ENCODE results near the gene NTN1. TPM values are rescaled to one million over a fixed set of nuclear protein-coding genes. Genes with fewer than 3 reads are reported as not detected.

Gene NTN1
- total RNA-seq, 1 experiment from 2014 or later: 14.5 TPM

- no peaks in the 10 kb centered on the region for H3K36me3 ChIP-seq (ENCODE audit: control insufficient read depth, insufficient read depth, low read length)
- BruUV-seq (replicated peaks): no TSS peak
- no peak for DNase-seq (ENCODE audit: low read depth, low spot score)
- CTCF ChIA-PET: no interaction called here
- H3K27me3 ChIP-seq (ENCODE audit: control insufficient read depth, insufficient read depth, low read length): no peaks in the 10 kb centered on the region
- POLR2A ChIA-PET: no interaction called here
- H3K4me3 ChIP-seq (ENCODE audit: low read depth in 2 of 2, low read length in 2 of 2): no peak overlapping the region
- no peak overlapping the region for H3K27ac ChIP-seq (ENCODE audit: low read length)
- intact Hi-C loops (cut with micrococcal nuclease; ENCODE audit: unreplicated experiment) (no loop called here), in situ Hi-C loops (cut with HindIII; ENCODE audit: low pct_unique_long_range_greater_than_20kb, low sequenced_read_pairs) (no loop called here)
- no peak for TF ChIP-seq POLR2AphosphoS5 (IDR thresholded peaks at IDR 0.05; ENCODE audit: low read depth, low read length)
- TF ChIP-seq CTCF (IDR thresholded peaks at IDR 0.05): no peak
- no peak for TF ChIP-seq REST (IDR thresholded peaks at IDR 0.05; ENCODE audit: insufficient read depth in 1 of 2, low read depth in 2 of 2, low read length in 1 of 2)
- no peak for TF ChIP-seq TCF7L2 (IDR thresholded peaks at IDR 0.05; ENCODE audit: low read depth, low read length)
- no peak for TF ChIP-seq SIN3A (IDR thresholded peaks at IDR 0.05; ENCODE audit: borderline replicate concordance, insufficient read depth, low read depth, low read length)
- no peaks in the 10 kb centered on the region for H3K9me3 ChIP-seq (ENCODE audit: control insufficient read depth, insufficient read depth, low read depth, low read length)
- peaks cover 10% of the 10 kb centered on the region for H3K4me1 ChIP-seq (ENCODE audit: control insufficient read depth, insufficient read depth, low read length)
- ATAC-seq: no peak
These were observed 223.0 kb downstream of the NTN1 start for GRCh38 chr17:9244066-9245052.

GRCh38 chr17:9247401-9247938 lies 226.2 kb downstream of the NTN1 start:
- H3K27ac ChIP-seq (ENCODE audit: low read length): no peak overlapping the region
- no peak for DNase-seq (ENCODE audit: low read depth, low spot score)
- H3K36me3 ChIP-seq (ENCODE audit: control insufficient read depth, insufficient read depth, low read length): no peaks in the 10 kb centered on the region
- intact Hi-C loops (cut with micrococcal nuclease; ENCODE audit: unreplicated experiment) (no loop called here), in situ Hi-C loops (cut with HindIII; ENCODE audit: low pct_unique_long_range_greater_than_20kb, low sequenced_read_pairs) (no loop called here)
- no peak overlapping the region for H3K4me3 ChIP-seq (ENCODE audit: low read depth in 2 of 2, low read length in 2 of 2)
- BruUV-seq (replicated peaks): no TSS peak
- no peaks in the 10 kb centered on the region for H3K9me3 ChIP-seq (ENCODE audit: control insufficient read depth, insufficient read depth, low read depth, low read length)
- CTCF ChIA-PET: no interaction called here
- POLR2A ChIA-PET: no interaction called here
- TF ChIP-seq SIN3A (IDR thresholded peaks at IDR 0.05; ENCODE audit: borderline replicate concordance, insufficient read depth, low read depth, low read length): no peak
- TF ChIP-seq TCF7L2 (IDR thresholded peaks at IDR 0.05; ENCODE audit: low read depth, low read length): no peak
- no peak for TF ChIP-seq REST (IDR thresholded peaks at IDR 0.05; ENCODE audit: insufficient read depth in 1 of 2, low read depth in 2 of 2, low read length in 1 of 2)
- TF ChIP-seq CTCF (IDR thresholded peaks at IDR 0.05): no peak
- TF ChIP-seq POLR2AphosphoS5 (IDR thresholded peaks at IDR 0.05; ENCODE audit: low read depth, low read length): no peak
- no peaks in the 10 kb centered on the region for H3K27me3 ChIP-seq (ENCODE audit: control insufficient read depth, insufficient read depth, low read length)
- no peak for ATAC-seq
- H3K4me1 ChIP-seq (ENCODE audit: control insufficient read depth, insufficient read depth, low read length): no peaks in the 10 kb centered on the region
